HepG2 (cell line): ENCODE data around the gene CAPN7. TPM values are rescaled to one million over a fixed set of nuclear protein-coding genes. Genes with fewer than 3 reads are reported as not detected.
A peak's percentile ranks its signal among the peaks of the same experiment; 100 is the strongest.

Experiments
- ATF2 ChIP-seq: sonication (generic); formaldehyde crosslinking; IDR thresholded peaks from 2 replicates; pipeline ENCODE4 v1.4.0; 2020; ENCODE audit warnings: missing genetic modification reagents
- CSRNP1 ChIP-seq: sonication (generic); formaldehyde crosslinking; IDR thresholded peaks from 2 replicates; pipeline ENCODE4 v1.8.1; 2023; ENCODE audit warnings: mild to moderate bottlenecking, missing genetic modification reagents
- DZIP1 ChIP-seq: sonication (generic); formaldehyde crosslinking; IDR thresholded peaks from 2 replicates; pipeline ENCODE4 v1.5.0; 2020; ENCODE audit warnings: mild to moderate bottlenecking, missing genetic modification reagents
- FOXC1 ChIP-seq: sonication (generic); formaldehyde crosslinking; IDR thresholded peaks from 2 replicates; pipeline ENCODE4 v1.8.0; 2022; ENCODE audit warnings: mild to moderate bottlenecking, missing genetic modification reagents, borderline replicate concordance
- FOXK1 ChIP-seq: sonication (generic); formaldehyde crosslinking; IDR thresholded peaks from 2 replicates; pipeline ENCODE4 v1.4.0; 2020; ENCODE audit warnings: low read depth, missing genetic modification reagents, borderline replicate concordance
- KDM4B ChIP-seq: sonication (generic); formaldehyde crosslinking; IDR thresholded peaks from 2 replicates; pipeline ENCODE4 v1.4.0; 2020; ENCODE audit warnings: missing genetic modification reagents
- LCORL ChIP-seq, 2 experiments: fragments of 450-650 bp in 1 of 2; sonication (generic) in 1 of 2; formaldehyde crosslinking in 1 of 2; IDR thresholded peaks; 2 replicates each; pipeline versions ENCODE4 v1.5.0 to v1.6.1; 2017 to 2020; ENCODE audit warnings: antibody characterized with exemption in 1 of 2, missing genetic modification reagents in 1 of 2
- MAX ChIP-seq: IDR thresholded peaks from 2 replicates; pipeline ENCODE4 v1.6.1; 2012; ENCODE audit warnings: inconsistent platforms
- MEF2D ChIP-seq: sonication (generic); formaldehyde crosslinking; IDR thresholded peaks from 2 replicates; pipeline ENCODE4 v1.5.1; 2020; ENCODE audit warnings: mild to moderate bottlenecking, missing genetic modification reagents
- MIER2 ChIP-seq: IDR thresholded peaks from 2 replicates; pipeline ENCODE4 v1.6.1; 2016; ENCODE audit warnings: missing biosample characterization, missing genetic modification reagents
- MTA3 ChIP-seq: sonication (generic); formaldehyde crosslinking; IDR thresholded peaks from 2 replicates; pipeline ENCODE4 v1.4.0; 2020; ENCODE audit warnings: missing genetic modification reagents
- NFYB ChIP-seq: sonication (generic); formaldehyde crosslinking; IDR thresholded peaks from 2 replicates; pipeline ENCODE4 v1.4.0; 2020; ENCODE audit warnings: missing genetic modification reagents
- TEAD3 ChIP-seq: optimal IDR thresholded peaks from 2 replicates; pipeline ENCODE3; 2016; ENCODE audit warnings: borderline replicate concordance
- ZBTB20 ChIP-seq: sonication (generic); formaldehyde crosslinking; IDR thresholded peaks from 2 replicates; pipeline ENCODE4 v1.8.1; 2023; ENCODE audit warnings: missing genetic modification reagents, low read depth, mild to moderate bottlenecking, borderline replicate concordance
- ZFP62 ChIP-seq: sonication (generic); formaldehyde crosslinking; IDR thresholded peaks from 2 replicates; pipeline ENCODE4 v1.4.0; 2020; ENCODE audit warnings: missing genetic modification reagents
- ZNF468 ChIP-seq: sonication (generic); formaldehyde crosslinking; IDR thresholded peaks from 2 replicates; pipeline ENCODE4 v1.8.0; 2022; ENCODE audit warnings: mild to moderate bottlenecking, moderate library complexity, missing genetic modification reagents
- ZNF639 ChIP-seq: conservative IDR thresholded peaks from 2 replicates; pipeline ENCODE4 v1.6.1; 2018; ENCODE audit warnings: missing genetic modification reagents
- ZNF746 ChIP-seq: sonication (generic); formaldehyde crosslinking; IDR thresholded peaks from 2 replicates; pipeline ENCODE4 v1.8.0; 2022; ENCODE audit warnings: mild to moderate bottlenecking, missing genetic modification reagents
- polyA plus RNA-seq, 8 experiments: library from polyadenylated mRNA; depleted of rRNA in 3 of 8; stranded (reverse) in 7 of 8; unstranded in 1 of 8; fragments of >200 nt; fragmentation: Illumina TruSeq in 4 of 8; extraction: Trizol in 4 of 8; gene quantifications; 2 replicates each; pipeline versions ENCODE4 v1.2.1 to v1.2.3, GENCODE V29; 2011 to 2016; ENCODE audit warnings: low read depth in 4 of 8, missing spikeins in 1 of 8, mixed read lengths in 1 of 8; ENCODE audit not compliant: insufficient read depth in 1 of 8
- total RNA-seq, 5 experiments: library from RNA; depleted of rRNA; stranded (reverse); fragments of >200 nt; fragmentation: Illumina TruSeq; extraction: Trizol; gene quantifications; 2 replicates each; pipeline ENCODE4 v1.2.3, GENCODE V29; 2016; ENCODE audit warnings: low read depth in 1 of 5

The CAPN7 gene
- total and polyA plus RNA-seq, 2 of the 13 experiments (the other 11 are each of a cell fraction or from before 2014, with no cell fraction given): 16.7 to 36.8 TPM

- TF ChIP-seq ZNF468 (CRISPR knock-in tag): no peak
- TF ChIP-seq KDM4B (CRISPR knock-in tag): no peak
- no peak for TF ChIP-seq ZNF746 (CRISPR knock-in tag)
- no peak for TF ChIP-seq MTA3
- no peak for TF ChIP-seq ZFP62
- no peak for TF ChIP-seq FOXK1 (CRISPR knock-in tag)
- no peak for TF ChIP-seq FOXC1 (CRISPR knock-in tag)
- TF ChIP-seq NFYB (CRISPR knock-in tag): no peak
- no peak for TF ChIP-seq CSRNP1
- TF ChIP-seq MIER2 (CRISPR knock-in tag): no peak
- TF ChIP-seq MEF2D (CRISPR knock-in tag): no peak
- peak; percentile 78; the same call in 1 of the 2 replicates for TF ChIP-seq ATF2 (CRISPR knock-in tag)
- peak; percentile 85 for TF ChIP-seq TEAD3 (CRISPR knock-in tag)
- no peak for TF ChIP-seq DZIP1 (CRISPR knock-in tag)
- no peak for TF ChIP-seq LCORL (IDR thresholded peaks at IDR 0.05)
- TF ChIP-seq LCORL (CRISPR knock-in tag; IDR thresholded peaks at IDR 0.05): peak; percentile 26; the same call in 1 of the 2 replicates
- 0 out of 2 replicates have a peak, but pooled peaks have one; percentile 33 for TF ChIP-seq ZBTB20 (CRISPR knock-in tag)
- TF ChIP-seq MAX: no peak
- TF ChIP-seq ZNF639: no peak
- TF ChIP-seq, all 625 proteins: peak for 23
Observed at GRCh38 chr3:15204005-15204404, 2.0 kb upstream of the CAPN7 start (continued).
